Myocyte (in vitro differentiated cells): ENCODE measurements around the gene SRMS. TPM values are rescaled to one million over a fixed set of nuclear protein-coding genes. Genes with fewer than 3 reads are reported as not detected.

Experiments used
- DNase-seq: peaks from one replicate; pipeline ENCODE4 v3.0.0-alpha.2; 2012; ENCODE audit warnings: low read depth
- polyA plus RNA-seq: library from polyadenylated mRNA; unstranded; fragments of >200 nt; gene quantifications from one replicate; pipeline ENCODE4 v1.2.1, GENCODE V29; 2012; ENCODE audit warnings: missing spikeins
- total RNA-seq: library from RNA; depleted of rRNA; stranded (reverse); fragments of >200 nt; gene quantifications from 2 replicates; pipeline ENCODE4 v1.2.3, GENCODE V29; 2014

Gene SRMS
- total RNA-seq: not detected in 2 replicates
- 0.05 TPM for polyA plus RNA-seq

GRCh38 chr20:63547725-63548480, at the start of gene SRMS:
SRMS (minus strand) TSS chr20:63547749; CDS start chr20:63547463, 286 bp downstream.
- no peak for DNase-seq

- DNase-seq: no peak
Observed at GRCh38 chr20:63596423-63596822, 48.9 kb upstream of the SRMS start.

GRCh38 chr20:63595416-63596127, 48.0 kb upstream of the SRMS start:
- DNase-seq: no peak

- DNase-seq: no peak
Observed at GRCh38 chr20:63594043-63594561, 46.6 kb upstream of the SRMS start.

GRCh38 chr20:63592661-63593060, 45.1 kb upstream of the SRMS start:
- DNase-seq: no peak

- no peak for DNase-seq
Observed at GRCh38 chr20:63591786-63592355, 44.3 kb upstream of the SRMS start.

GRCh38 chr20:63591147-63591533, 43.6 kb upstream of the SRMS start:
- DNase-seq: no peak

- DNase-seq: no peak
Observed at GRCh38 chr20:63590218-63591146, 42.9 kb upstream of the SRMS start.

GRCh38 chr20:63589261-63590217, 42.0 kb upstream of the SRMS start:
- DNase-seq: no peak

GRCh38 chr20:63588641-63589041, 41.1 kb upstream of the SRMS start:
- no peak for DNase-seq

GRCh38 chr20:63587776-63588591, 40.4 kb upstream of the SRMS start:
- peak; percentile 53 for DNase-seq

GRCh38 chr20:63587256-63587655, 39.7 kb upstream of the SRMS start:
- no peak for DNase-seq

- DNase-seq: no peak
Observed at GRCh38 chr20:63586797-63587196, 39.2 kb upstream of the SRMS start.

- no peak for DNase-seq
Observed at GRCh38 chr20:63585616-63586565, 38.3 kb upstream of the SRMS start.

- DNase-seq: no peak
Observed at GRCh38 chr20:63582382-63583063, 35.0 kb upstream of the SRMS start.

GRCh38 chr20:63580796-63581461, 33.4 kb upstream of the SRMS start:
- DNase-seq: no peak
